ENCODE results near the gene MYO3A.

DNA sequence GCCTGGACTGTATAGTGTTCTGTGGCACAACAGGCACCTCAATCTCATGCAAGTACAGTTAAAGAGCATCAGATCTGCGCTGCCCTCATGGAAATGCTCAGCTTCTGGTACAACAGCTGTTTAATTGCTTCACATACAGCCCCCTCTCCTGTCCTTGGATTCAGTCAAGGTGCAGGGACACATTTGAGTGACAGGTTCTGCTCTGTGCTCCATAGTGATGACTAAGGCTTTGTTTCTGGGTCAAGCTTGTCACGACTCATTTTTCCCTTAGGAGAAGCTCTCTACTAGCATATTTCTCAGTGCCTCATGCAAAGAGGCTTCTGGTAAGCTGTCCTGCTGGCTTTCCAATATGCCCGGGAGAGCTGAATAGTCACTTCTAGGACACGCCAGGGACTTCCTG, 26.8 kb upstream of the MYO3A start:
- TF ChIP-seq, protein P1, sequence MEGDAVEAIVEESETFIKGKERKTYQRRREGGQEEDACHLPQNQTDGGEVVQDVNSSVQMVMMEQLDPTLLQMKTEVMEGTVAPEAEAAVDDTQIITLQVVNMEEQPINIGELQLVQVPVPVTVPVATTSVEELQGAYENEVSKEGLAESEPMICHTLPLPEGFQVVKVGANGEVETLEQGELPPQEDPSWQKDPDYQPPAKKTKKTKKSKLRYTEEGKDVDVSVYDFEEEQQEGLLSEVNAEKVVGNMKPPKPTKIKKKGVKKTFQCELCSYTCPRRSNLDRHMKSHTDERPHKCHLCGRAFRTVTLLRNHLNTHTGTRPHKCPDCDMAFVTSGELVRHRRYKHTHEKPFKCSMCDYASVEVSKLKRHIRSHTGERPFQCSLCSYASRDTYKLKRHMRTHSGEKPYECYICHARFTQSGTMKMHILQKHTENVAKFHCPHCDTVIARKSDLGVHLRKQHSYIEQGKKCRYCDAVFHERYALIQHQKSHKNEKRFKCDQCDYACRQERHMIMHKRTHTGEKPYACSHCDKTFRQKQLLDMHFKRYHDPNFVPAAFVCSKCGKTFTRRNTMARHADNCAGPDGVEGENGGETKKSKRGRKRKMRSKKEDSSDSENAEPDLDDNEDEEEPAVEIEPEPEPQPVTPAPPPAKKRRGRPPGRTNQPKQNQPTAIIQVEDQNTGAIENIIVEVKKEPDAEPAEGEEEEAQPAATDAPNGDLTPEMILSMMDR (IDR thresholded peaks at IDR 0.05) = no peak
- TF ChIP-seq POLR2A (IDR thresholded peaks at IDR 0.05) = no peak

Measured in uterus (tissue), 2 donors.